GM18502 (cell line): ENCODE data around the gene OR4F15.

Experiments
- ATAC-seq: cut with Tn5 transposase; IDR thresholded peaks from one replicate; pipeline ENCODE4 v1.9.1; 2021; ENCODE audit warnings: mild to moderate bottlenecking; ENCODE audit not compliant: unreplicated experiment, poor library complexity

OR4F15 gene

GRCh38 chr15:101803209-101803608 is 8.8 kb upstream of the OR4F15 start, which contains the start of gene OR4F6:
Gene OR4F6, plus strand, starts transcription at chr15:101803509. Its CDS starts 2,211 bp downstream, at chr15:101805720.
- ATAC-seq: no peak

GRCh38 chr15:101803676-101804075 is 8.3 kb upstream of the OR4F15 start:
- no peak for ATAC-seq

GRCh38 chr15:101804375-101804774 is 7.6 kb upstream of the OR4F15 start:
- ATAC-seq: no peak

- ATAC-seq: no peak
These were observed 7.1 kb upstream of the OR4F15 start for GRCh38 chr15:101804941-101805340.

- no peak for ATAC-seq
These were observed 6.2 kb upstream of the OR4F15 start for GRCh38 chr15:101805605-101806345.

GRCh38 chr15:101807345-101807945 is 4.6 kb upstream of the OR4F15 start:
- ATAC-seq: no peak

GRCh38 chr15:101808201-101808600 is 3.8 kb upstream of the OR4F15 start:
- no peak for ATAC-seq

GRCh38 chr15:101810456-101810855 is 1.5 kb upstream of the OR4F15 start:
- no peak for ATAC-seq

GRCh38 chr15:101810876-101811275 is 1.1 kb upstream of the OR4F15 start:
- ATAC-seq: no peak

GRCh38 chr15:101813803-101814534 is 2.0 kb downstream of the OR4F15 start:
- ATAC-seq: no peak

- ATAC-seq: no peak
These were observed 8.8 kb downstream of the OR4F15 start for GRCh38 chr15:101820781-101821180.

- ATAC-seq: no peak
These were observed 15.3 kb downstream of the OR4F15 start for GRCh38 chr15:101827257-101827656.

- ATAC-seq: no peak
These were observed 16.8 kb downstream of the OR4F15 start for GRCh38 chr15:101828774-101829173.

GRCh38 chr15:101841656-101842055 is 29.7 kb downstream of the OR4F15 start:
- ATAC-seq: no peak

GRCh38 chr15:101844916-101845315 is 32.9 kb downstream of the OR4F15 start:
- ATAC-seq: no peak

- no peak for ATAC-seq
These were observed 40.4 kb downstream of the OR4F15 start for GRCh38 chr15:101852356-101852755.
